ENCODE measurements around the gene OAF.

Gene OAF

GRCh38 chr11:120182790-120183491 is 27.9 kb upstream of the OAF start:
- Histone ChIP-seq H3K36me3 (no peaks in the 10 kb centered on the region), H3K4me3 (ENCODE audit: low read depth, low read length) (no peak overlapping the region), H3K9me3 (no peaks in the 10 kb centered on the region), H3K4me1 (peaks cover 8% of the 10 kb centered on the region), H3K27me3 (no peaks in the 10 kb centered on the region)
- peak; percentile 87 for TF ChIP-seq CTCF (IDR thresholded peaks at IDR 0.05; ENCODE audit: low read depth, low read length)
- peak; percentile 71 for DNase-seq

DNA sequence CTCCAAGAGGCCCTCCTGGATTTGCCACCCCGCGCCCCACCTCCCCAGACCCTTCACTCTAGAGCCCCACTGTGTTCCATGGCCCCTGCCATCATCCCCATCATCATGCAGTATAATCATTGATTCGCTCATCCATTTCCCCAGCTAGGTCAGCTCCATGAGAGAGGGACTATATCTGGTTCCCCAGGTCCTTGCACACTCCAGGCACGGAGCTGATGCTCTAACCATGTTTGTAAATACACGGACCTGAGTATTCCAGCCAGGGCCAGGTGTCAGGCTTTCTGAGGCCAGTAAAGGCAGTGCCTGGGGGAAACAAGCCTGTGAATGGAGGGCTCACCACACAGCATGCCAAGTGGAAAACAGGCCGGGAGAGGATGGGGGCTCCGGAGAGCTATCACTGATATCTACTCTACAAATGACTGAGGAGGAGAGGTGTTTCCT is 27.1 kb upstream of the OAF start:
- Histone ChIP-seq H3K4me3 (ENCODE audit: low read depth, low read length) (no peak overlapping the region), H3K9me3 (no peaks in the 10 kb centered on the region), H3K36me3 (no peaks in the 10 kb centered on the region), H3K4me1 (peaks cover 8% of the 10 kb centered on the region), H3K27me3 (no peaks in the 10 kb centered on the region)
- TF ChIP-seq CTCF (IDR thresholded peaks at IDR 0.05; ENCODE audit: low read depth, low read length), result no peak
- no peak for DNase-seq

GRCh38 chr11:120184371-120184945 is 26.4 kb upstream of the OAF start:
- no peaks in the 10 kb centered on the region for H3K9me3 ChIP-seq
- no peak for TF ChIP-seq CTCF (IDR thresholded peaks at IDR 0.05; ENCODE audit: low read depth, low read length)
- no peaks in the 10 kb centered on the region for H3K27me3 ChIP-seq
- H3K4me1 ChIP-seq, result peaks cover 8% of the 10 kb centered on the region
- H3K36me3 ChIP-seq, result no peaks in the 10 kb centered on the region
- no peak overlapping the region for H3K4me3 ChIP-seq (ENCODE audit: low read depth, low read length)
- no peak for DNase-seq

- no peak for DNase-seq
- no peak for TF ChIP-seq CTCF (IDR thresholded peaks at IDR 0.05; ENCODE audit: low read depth, low read length)
Observed at GRCh38 chr11:120184946-120185705, 25.7 kb upstream of the OAF start.

DNA sequence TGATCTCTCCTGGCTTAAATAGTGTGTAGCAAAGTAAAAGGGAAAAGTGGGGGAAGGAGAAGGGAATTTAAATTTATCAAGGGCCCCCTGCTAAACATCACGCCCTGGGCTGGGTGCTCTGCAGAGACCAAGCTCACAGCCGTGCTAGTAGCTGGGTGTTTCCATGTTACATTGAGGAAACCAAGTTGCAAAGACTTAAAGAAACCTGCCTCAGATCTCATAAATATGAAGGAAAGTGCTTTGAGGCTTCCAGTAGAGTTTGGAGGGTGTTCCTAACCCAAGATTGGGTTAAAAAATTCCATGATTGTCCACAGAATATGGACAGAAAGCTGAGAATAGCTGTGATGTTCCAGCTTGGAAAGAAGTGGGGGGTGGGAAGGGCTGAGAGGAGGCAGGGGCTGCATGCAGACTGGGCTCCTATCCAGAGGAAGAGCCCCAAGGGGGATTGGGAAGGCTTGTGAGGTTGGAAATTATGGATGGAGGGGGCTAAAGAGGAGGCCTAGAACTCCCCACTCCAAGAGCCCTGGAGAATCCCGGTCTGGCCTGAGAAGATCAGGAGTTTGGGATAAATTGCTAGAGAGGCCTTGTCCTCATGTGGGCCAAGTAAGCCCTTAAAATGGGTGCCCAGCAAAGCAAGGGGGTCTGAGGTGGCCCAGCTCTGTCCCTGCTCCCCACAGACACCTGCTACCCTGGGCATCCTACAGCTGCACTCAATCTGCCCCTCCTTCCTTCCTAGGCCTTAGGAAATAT is 25.0 kb upstream of the OAF start:
- TF ChIP-seq CTCF (IDR thresholded peaks at IDR 0.05; ENCODE audit: low read depth, low read length), result no peak
- peaks cover 8% of the 10 kb centered on the region for H3K4me1 ChIP-seq
- no peak for DNase-seq
- no peak overlapping the region for H3K4me3 ChIP-seq (ENCODE audit: low read depth, low read length)
- H3K9me3 ChIP-seq, result no peaks in the 10 kb centered on the region
- no peaks in the 10 kb centered on the region for H3K27me3 ChIP-seq
- H3K36me3 ChIP-seq, result no peaks in the 10 kb centered on the region

More at GRCh38 chr11:120184946-120185705, 25.7 kb upstream of the OAF start:
- no peaks in the 10 kb centered on the region for H3K36me3 ChIP-seq
- H3K4me1 ChIP-seq, result peaks cover 8% of the 10 kb centered on the region
- H3K4me3 ChIP-seq (ENCODE audit: low read depth, low read length), result no peak overlapping the region
- no peaks in the 10 kb centered on the region for H3K9me3 ChIP-seq
- no peaks in the 10 kb centered on the region for H3K27me3 ChIP-seq

All from BE2C (cell line).